Mesothelial cell of epicardium (in vitro differentiated cells): ENCODE measurements around the gene URB1. TPM values are rescaled to one million over a fixed set of nuclear protein-coding genes. Genes with fewer than 3 reads are reported as not detected.

ENCODE experiments used
- DNase-seq, 2 experiments: peaks; one replicate each; pipeline ENCODE4 v3.0.0; 2021; ENCODE audit warnings: low spot score in 2 of 2; ENCODE audit not compliant: unreplicated experiment in 2 of 2
- H3K27ac Mint-ChIP-seq: 2 replicates; pipeline ENCODE4 v1.8.0; 2021; ENCODE audit warnings: mixed read lengths
- H3K27me3 Mint-ChIP-seq: 2 replicates; pipeline ENCODE4 v1.8.0; 2021; ENCODE audit warnings: low read depth, mixed read lengths
- H3K36me3 Mint-ChIP-seq: 2 replicates; pipeline ENCODE4 v1.8.0; 2021; ENCODE audit warnings: mixed read lengths
- H3K4me1 Mint-ChIP-seq: 2 replicates; pipeline ENCODE4 v1.8.0; 2021; ENCODE audit warnings: mixed read lengths
- H3K4me3 Mint-ChIP-seq: 2 replicates; pipeline ENCODE4 v1.8.0; 2021; ENCODE audit warnings: mild to moderate bottlenecking, moderate library complexity, mixed read lengths
- H3K9me3 Mint-ChIP-seq: 2 replicates; pipeline ENCODE4 v1.8.0; 2021; ENCODE audit warnings: mixed read lengths
- CTCF ChIP-seq: fragments of 200-600 bp; sonication (generic); IDR thresholded peaks from one replicate; pipeline ENCODE4 v1.5.0; 2021; ENCODE audit warnings: antibody characterized with exemption; ENCODE audit not compliant: unreplicated experiment
- total RNA-seq: library from RNA; stranded (reverse); gene quantifications from 3 replicates; pipeline ENCODE4 v1.2.1, GENCODE V29; 2021

URB1 gene
- total RNA-seq, 1 donor from 2014 or later: 21.8 TPM

- no peak for TF ChIP-seq CTCF
- H3K27ac Mint-ChIP-seq: no peak overlapping the region
- no peaks in the 10 kb centered on the region for H3K27me3 Mint-ChIP-seq
- no peak overlapping the region for H3K4me3 Mint-ChIP-seq
- peaks cover 9% of the 10 kb centered on the region for H3K4me1 Mint-ChIP-seq
- no peaks in the 10 kb centered on the region for H3K9me3 Mint-ChIP-seq
- H3K36me3 Mint-ChIP-seq: peaks cover 6% of the 10 kb centered on the region
- no peak for DNase-seq
Measured at GRCh38 chr21:32261929-32262328, 130.9 kb downstream of the URB1 start.

Other genes starting within 250 kb of the URB1 start
- 18.9 to 19.8 TPM (median 19.0 TPM) in 3 replicates for gene MIS18A, start 114.0 kb downstream of the URB1 start, total RNA-seq
- gene MRAP, start 94.2 kb downstream of the URB1 start, total RNA-seq: not detected in 3 replicates
- 2.1 to 3.8 TPM (median 3.1 TPM) in 3 replicates for gene EVA1C, start 19.7 kb upstream of the URB1 start, total RNA-seq
- gene TCP10L, start 192.5 kb upstream of the URB1 start, total RNA-seq: 1.4 to 1.6 TPM (median 1.5 TPM) in 3 replicates
- 29.4 to 33.0 TPM (median 30.4 TPM) in 3 replicates for gene CFAP298, start 219.4 kb upstream of the URB1 start, total RNA-seq